GM19193 (cell line): Measurements from ENCODE around the gene ABCC1.

ENCODE experiments used
- POLR2A ChIP-seq: IDR thresholded peaks from 4 replicates; pipeline ENCODE4 v1.6.1; 2011; ENCODE audit not compliant: insufficient read depth, insufficient read length; ENCODE audit errors: extremely low read depth

ABCC1 gene

DNA sequence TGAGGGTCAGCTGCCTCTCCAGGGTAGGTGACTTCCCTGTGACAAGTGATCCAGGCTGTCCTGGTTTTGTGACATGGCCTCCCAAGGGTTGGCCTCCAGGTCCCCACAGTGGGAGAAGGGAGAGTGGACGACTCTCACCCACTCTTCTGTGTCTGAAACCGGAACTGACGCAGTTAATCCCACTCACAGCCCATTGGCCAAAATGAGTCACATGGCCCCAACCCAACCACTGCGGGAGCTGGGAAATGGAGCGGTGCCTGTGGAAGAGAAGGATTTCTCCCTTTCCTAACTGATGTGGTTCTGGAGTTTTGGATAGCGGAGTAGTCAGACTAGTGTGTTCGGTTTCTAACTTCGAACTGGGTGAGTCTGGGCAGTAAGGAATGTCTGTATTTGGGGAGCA is 194.5 kb downstream of the ABCC1 start:
- no peak for TF ChIP-seq POLR2A

- no peak for TF ChIP-seq POLR2A
Observed at GRCh38 chr16:16144416-16144815, 195.0 kb downstream of the ABCC1 start.

DNA sequence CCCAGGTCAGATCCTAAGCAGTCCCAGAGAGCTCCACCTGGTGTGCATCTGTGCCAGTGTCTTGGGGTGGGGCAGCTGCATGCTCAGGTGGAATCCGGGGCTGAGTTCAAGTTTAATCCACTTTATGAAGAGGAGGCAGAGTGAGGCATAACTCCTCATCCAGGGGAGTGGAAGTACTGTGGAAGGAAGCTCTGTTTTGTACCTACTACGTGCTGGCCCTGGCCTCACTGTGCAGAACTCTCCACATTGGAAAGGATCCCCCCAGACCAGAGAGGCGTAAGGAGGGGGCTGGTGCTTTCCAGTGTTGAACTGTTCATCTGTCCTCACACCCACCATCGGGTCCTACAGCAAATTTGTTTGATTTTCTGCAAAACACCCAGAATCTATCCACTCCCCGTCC is 195.9 kb downstream of the ABCC1 start:
- TF ChIP-seq POLR2A, result no peak

- no peak for TF ChIP-seq POLR2A
Observed at GRCh38 chr16:16146380-16147315, 197.2 kb downstream of the ABCC1 start.

DNA sequence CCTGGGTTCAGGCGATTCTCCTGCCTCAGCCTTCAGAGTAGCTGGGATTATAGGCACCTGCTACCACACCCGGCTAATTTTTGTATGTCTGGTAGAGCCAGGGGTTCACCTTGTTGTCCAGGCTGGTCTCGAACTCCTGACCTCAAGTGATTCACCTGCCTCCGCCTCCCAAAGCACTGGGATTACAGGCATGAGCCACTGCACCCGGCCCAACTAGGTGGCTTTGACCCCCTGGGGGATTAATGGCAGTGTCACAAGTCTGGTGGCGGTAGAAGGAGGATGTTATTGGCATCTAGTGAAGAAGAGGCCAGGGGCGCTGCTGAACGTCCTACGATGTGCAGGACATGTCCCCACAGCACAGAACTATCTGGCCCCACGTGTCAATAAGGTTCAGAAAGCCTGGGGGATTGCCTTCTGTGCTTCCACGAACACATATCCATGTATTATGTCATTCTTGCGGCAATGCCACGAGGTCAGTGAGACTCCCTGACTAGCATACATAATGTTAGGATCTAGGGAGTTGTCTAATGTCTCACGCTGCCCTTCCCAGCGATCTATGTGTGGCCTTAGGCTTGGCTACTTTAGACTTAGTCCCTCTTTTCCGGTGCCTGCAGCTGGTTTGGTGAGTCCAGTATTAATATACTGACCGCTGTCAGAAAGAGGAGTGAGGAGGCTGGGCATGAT is 198.0 kb downstream of the ABCC1 start:
- no peak for TF ChIP-seq POLR2A

- no peak for TF ChIP-seq POLR2A
Observed at GRCh38 chr16:16148755-16149154, 199.3 kb downstream of the ABCC1 start.

DNA sequence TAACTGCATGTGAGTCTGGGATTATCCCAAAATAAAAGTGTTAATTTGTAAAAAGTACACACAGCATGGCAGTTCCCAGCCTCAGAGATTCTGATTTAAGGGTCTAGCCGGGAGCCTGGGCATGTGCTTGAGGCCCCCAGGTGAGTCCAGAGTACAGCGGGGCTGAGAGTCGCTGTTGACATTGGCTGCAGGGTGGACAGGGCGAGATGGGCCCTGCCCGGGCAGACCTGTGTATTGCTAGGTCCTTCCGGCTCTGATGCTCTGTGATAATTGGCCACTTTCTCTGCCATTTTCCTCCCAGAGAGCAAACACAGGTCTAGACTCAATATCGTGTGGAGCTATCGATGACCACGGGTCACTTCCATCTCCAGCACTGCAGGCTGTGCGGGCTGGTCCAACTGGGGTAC is 200.3 kb downstream of the ABCC1 start:
- no peak for TF ChIP-seq POLR2A

- TF ChIP-seq POLR2A, result peak; percentile 20
Observed at GRCh38 chr16:16150117-16150877, 200.9 kb downstream of the ABCC1 start.

DNA sequence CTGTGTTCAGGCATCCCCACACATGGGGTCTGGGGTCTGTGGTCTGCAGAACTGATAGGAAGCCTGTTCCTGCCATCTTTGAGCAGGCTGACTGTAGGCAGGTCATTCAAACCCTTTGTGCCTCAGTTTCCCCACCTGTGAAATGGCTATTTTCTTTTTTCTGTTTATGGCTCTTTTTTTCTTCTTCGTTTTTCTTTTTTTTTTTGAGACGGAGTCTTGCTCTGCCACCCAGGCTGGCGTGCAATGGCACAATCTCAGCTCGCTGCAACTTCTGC is 201.4 kb downstream of the ABCC1 start:
- TF ChIP-seq POLR2A, result no peak

DNA sequence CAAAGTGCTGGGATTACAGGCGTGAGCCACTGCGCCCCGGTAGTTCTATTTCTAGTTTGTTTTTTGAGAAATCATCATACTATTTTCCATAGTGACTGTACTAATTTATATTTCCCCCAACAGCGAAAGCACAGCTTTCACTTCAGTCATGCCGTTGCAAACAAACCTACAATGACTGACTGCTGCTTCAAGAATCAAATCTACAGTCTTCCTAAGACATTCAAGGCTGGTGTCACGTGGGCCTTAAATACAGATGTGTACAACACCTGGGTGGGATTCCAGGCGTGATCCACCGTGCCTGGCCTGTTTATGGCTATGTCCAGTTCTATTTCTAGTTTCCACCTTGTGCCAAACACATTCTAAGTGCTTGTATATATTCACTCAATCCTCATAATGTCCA is 201.9 kb downstream of the ABCC1 start:
- TF ChIP-seq POLR2A, result no peak

DNA sequence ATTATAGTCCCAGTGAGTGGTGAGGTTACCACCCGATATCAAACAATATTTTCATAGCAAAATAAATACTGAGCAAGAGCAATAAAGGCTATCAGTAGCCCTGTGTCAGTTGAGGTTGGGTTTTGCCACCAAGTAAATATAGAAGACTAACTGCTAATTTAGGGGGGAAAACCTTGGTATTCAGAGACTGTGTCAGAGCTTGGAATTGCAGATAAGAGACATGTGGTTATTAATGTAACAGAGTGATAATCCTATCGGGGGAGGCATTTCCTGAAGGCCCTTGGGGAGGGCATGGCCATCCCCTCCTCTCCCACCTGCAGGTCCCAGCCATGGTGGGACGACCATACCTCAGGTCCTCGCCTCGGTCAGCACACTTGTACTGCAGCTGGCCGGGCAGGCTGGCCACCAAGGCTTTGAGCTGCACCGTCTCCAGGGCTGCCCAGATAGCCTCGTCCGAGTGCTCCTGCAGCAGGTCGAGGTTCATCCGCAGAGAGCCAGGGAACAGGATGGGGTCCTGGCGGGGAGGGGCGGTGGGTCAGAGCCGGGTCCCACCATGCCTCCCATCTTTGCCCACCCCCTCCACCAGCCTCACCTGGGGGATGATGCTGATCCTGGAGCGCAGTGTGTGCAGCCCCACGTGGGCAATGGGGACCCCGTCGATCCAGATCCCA is 205.0 kb downstream of the ABCC1 start:
- no peak for TF ChIP-seq POLR2A

DNA sequence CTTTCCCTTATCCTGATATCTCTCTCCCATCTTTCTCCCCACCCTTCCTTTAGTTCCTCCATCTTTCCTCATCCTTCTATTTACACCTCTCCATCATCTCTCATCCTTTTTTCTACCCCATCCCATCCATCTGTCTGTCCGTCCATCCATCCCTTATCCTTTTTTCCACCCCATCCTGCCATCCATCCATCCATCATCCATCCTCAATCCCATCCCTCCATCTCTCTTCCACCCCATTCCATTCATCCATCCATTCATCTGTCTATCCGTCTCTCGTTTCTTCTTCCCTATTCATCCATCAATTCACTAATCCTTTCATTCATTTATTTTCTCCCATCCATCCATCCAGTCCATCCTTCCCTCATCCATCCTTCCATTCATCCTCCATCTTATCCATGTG is 205.8 kb downstream of the ABCC1 start:
- no peak for TF ChIP-seq POLR2A

- TF ChIP-seq POLR2A, result no peak
Observed at GRCh38 chr16:16157166-16157565, 207.8 kb downstream of the ABCC1 start.

DNA sequence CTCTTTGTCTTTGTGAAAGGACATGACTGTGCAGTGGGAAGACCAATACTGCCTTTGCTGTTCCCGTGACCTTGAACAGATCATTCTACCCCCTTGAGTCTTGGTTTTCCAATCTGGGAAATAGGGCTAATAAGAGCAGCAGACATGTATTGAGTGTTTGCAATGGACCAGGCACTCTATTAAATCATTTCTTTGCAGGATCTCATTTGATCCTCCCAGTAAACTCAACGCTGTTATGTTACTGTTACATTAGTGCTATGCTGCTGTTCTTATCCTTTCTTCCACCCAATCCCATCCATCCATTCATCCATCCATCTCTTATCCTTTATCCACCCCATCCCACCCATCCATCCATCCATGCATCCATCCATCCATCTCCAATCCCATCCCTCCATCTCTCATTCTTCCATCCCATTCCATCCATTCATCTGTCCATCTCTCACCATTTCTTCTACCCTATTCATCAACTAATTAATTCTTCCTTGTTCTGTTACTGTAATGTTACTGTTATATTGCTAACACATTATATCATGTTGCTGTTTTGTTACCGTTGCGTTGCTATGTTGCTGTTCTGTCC is 208.8 kb downstream of the ABCC1 start:
- TF ChIP-seq POLR2A, result no peak

- no peak for TF ChIP-seq POLR2A
Observed at GRCh38 chr16:16158741-16159374, 209.4 kb downstream of the ABCC1 start.

DNA sequence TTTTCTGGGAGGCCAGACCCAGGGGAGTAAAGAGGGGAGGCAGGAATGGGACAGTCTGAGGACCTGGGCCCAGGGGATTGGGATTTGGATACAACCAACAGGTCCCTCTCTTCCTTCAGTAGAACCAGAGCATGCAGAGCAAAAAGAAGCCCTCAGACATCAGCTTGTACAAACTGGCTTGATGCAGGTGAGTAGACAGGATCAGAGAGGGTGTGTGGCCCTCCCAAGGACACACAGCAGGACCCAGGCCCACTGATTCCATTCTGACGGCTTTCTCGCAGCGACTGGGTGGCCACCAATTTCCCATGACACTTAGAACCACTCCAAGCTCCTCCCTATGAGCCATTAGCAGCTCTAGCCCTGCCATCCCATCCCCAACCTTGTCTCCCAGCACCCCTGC is 210.2 kb downstream of the ABCC1 start:
- TF ChIP-seq POLR2A, result no peak
